GM12878 (cell line): ENCODE results near the gene NOB1.

Experiments used
- ATF7 ChIP-seq: fragments of 450-650 bp; IDR thresholded peaks from 2 replicates; pipeline ENCODE4 v1.6.1; 2016; ENCODE audit warnings: low read depth, mild to moderate bottlenecking
- CTCF ChIP-seq, 3 experiments: IDR thresholded peaks in 2 of 3; conservative IDR thresholded peaks in 1 of 3; 2 replicates each; pipeline ENCODE4 v1.5.1; 2011; ENCODE audit warnings: low read depth in 3 of 3, low read length in 3 of 3, mild to moderate bottlenecking in 3 of 3, control low read depth in 2 of 3, moderate library complexity in 2 of 3, inconsistent platforms in 1 of 3, mixed read lengths in 1 of 3; ENCODE audit not compliant: control insufficient read depth in 2 of 3, insufficient read depth in 1 of 3; ENCODE audit errors: extremely low read depth in 1 of 3
- EZH2 ChIP-seq: IDR thresholded peaks from 2 replicates; pipeline ENCODE4 v1.6.1; 2012; ENCODE audit warnings: low read depth, mild to moderate bottlenecking, control low read depth, inconsistent platforms, low read length, borderline replicate concordance; ENCODE audit not compliant: control insufficient read depth
- JUNB ChIP-seq: IDR thresholded peaks from 2 replicates; pipeline ENCODE4 v1.6.1; 2016; ENCODE audit warnings: antibody characterized with exemption, mild to moderate bottlenecking
- MEF2A ChIP-seq: IDR thresholded peaks from 2 replicates; pipeline ENCODE4 v1.6.1; 2011; ENCODE audit warnings: low read depth, mild to moderate bottlenecking, low read length, moderate library complexity; ENCODE audit not compliant: insufficient read depth
- NBN ChIP-seq: fragments of 450-650 bp; IDR thresholded peaks from 2 replicates; pipeline ENCODE4 v1.6.1; 2016
- PAX5 ChIP-seq: IDR thresholded peaks from 2 replicates; pipeline ENCODE4 v1.6.1; 2011; ENCODE audit warnings: low read depth, low read length, borderline replicate concordance
- POLR2AphosphoS5 ChIP-seq: IDR thresholded peaks from 2 replicates; pipeline ENCODE4 v1.6.1; 2011; ENCODE audit warnings: mild to moderate bottlenecking, low read length, inconsistent platforms
- RFX5 ChIP-seq: IDR thresholded peaks from 2 replicates; pipeline ENCODE4 v1.6.1; 2011; ENCODE audit warnings: low read depth, low read length, improper control_type of control experiment
- ZNF592 ChIP-seq: fragments of 450-650 bp; IDR thresholded peaks from 2 replicates; pipeline ENCODE4 v1.6.1; 2017; ENCODE audit warnings: mild to moderate bottlenecking, moderate library complexity
- TF ChIP-seq, protein P1 (sequence below): fragments of 450-650 bp; IDR thresholded peaks from 2 replicates; pipeline ENCODE4 v1.6.1; 2017; ENCODE audit warnings: antibody characterized with exemption, mild to moderate bottlenecking, moderate library complexity

DNA sequence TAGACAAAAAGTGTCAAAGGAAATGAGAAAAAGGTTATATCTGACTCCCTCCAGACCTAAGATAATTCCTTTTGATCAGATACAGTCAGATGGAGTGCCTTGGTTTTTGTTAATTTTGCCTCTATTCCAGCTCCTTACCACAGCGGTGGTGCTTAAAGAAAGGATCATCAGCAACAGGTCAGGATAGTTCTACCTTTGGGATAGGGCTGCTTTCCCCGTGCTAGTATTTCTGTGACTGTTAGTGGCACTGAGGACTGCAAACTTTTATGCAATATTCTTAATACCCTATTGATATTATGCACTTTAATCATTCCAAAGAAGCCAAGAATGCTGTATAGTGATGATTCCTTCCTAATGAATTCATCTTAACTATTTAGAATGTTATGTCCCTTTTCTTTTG, 52.9 kb downstream of the NOB1 start:
- TF ChIP-seq ATF7 = no peak
- no peak for TF ChIP-seq POLR2AphosphoS5
- TF ChIP-seq PAX5 = no peak
- TF ChIP-seq RFX5 = no peak
- TF ChIP-seq CTCF (IDR thresholded peaks at IDR 0.05 in 2 of 3, conservative IDR thresholded peaks at IDR 0.05 in 1 of 3; ENCODE audit: control insufficient read depth in 2 of 3, extremely low read depth in 1 of 3, insufficient read depth in 1 of 3, low read depth in 3 of 3, low read length in 3 of 3) = no peak
- TF ChIP-seq, protein P1, sequence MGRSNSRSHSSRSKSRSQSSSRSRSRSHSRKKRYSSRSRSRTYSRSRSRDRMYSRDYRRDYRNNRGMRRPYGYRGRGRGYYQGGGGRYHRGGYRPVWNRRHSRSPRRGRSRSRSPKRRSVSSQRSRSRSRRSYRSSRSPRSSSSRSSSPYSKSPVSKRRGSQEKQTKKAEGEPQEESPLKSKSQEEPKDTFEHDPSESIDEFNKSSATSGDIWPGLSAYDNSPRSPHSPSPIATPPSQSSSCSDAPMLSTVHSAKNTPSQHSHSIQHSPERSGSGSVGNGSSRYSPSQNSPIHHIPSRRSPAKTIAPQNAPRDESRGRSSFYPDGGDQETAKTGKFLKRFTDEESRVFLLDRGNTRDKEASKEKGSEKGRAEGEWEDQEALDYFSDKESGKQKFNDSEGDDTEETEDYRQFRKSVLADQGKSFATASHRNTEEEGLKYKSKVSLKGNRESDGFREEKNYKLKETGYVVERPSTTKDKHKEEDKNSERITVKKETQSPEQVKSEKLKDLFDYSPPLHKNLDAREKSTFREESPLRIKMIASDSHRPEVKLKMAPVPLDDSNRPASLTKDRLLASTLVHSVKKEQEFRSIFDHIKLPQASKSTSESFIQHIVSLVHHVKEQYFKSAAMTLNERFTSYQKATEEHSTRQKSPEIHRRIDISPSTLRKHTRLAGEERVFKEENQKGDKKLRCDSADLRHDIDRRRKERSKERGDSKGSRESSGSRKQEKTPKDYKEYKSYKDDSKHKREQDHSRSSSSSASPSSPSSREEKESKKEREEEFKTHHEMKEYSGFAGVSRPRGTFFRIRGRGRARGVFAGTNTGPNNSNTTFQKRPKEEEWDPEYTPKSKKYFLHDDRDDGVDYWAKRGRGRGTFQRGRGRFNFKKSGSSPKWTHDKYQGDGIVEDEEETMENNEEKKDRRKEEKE = no peak
- no peak for TF ChIP-seq JUNB
- no peak for TF ChIP-seq NBN
- no peak for TF ChIP-seq ZNF592
- TF ChIP-seq EZH2 = no peak
- no peak for TF ChIP-seq MEF2A
